ENCODE measurements around the gene CCR8. TPM values are rescaled to one million over a fixed set of nuclear protein-coding genes. Genes with fewer than 3 reads are reported as not detected.

CCR8 gene
- total and polyA plus RNA-seq, 8 donors = not detected

DNA sequence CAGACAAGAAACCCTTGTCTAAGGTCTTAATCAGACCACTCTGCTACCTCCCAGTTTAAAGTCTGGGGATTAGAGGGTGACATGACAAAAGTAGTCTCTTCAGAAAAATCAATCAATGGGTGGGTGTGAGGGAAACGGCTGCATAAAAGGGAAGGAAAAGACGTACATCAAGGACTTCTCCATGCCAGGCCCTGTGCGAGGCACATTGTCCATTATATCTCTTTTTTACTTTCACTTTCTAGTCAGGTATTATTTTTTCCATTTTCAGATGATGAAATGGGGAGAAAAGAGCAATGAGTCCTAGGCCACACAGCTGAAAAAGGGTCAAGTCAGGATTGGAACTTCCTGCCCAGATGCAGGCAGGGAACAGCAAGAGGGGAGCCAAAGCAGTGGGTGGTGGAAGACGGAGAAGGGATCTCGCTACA, 45.0 kb upstream of the CCR8 start:
- FAIRE-seq = no peak
- TF ChIP-seq, protein P1, sequence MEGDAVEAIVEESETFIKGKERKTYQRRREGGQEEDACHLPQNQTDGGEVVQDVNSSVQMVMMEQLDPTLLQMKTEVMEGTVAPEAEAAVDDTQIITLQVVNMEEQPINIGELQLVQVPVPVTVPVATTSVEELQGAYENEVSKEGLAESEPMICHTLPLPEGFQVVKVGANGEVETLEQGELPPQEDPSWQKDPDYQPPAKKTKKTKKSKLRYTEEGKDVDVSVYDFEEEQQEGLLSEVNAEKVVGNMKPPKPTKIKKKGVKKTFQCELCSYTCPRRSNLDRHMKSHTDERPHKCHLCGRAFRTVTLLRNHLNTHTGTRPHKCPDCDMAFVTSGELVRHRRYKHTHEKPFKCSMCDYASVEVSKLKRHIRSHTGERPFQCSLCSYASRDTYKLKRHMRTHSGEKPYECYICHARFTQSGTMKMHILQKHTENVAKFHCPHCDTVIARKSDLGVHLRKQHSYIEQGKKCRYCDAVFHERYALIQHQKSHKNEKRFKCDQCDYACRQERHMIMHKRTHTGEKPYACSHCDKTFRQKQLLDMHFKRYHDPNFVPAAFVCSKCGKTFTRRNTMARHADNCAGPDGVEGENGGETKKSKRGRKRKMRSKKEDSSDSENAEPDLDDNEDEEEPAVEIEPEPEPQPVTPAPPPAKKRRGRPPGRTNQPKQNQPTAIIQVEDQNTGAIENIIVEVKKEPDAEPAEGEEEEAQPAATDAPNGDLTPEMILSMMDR (IDR thresholded peaks at IDR 0.05) = no peak
- no peak for DNase-seq
- H3K27ac ChIP-seq = no peak overlapping the region
- no peaks in the 10 kb centered on the region for H3K36me3 ChIP-seq
- intact Hi-C loops (cut with DNase I) = loop anchor here in 2 of 3 donors (10.0 kb wide), 1 partner anchor 160 kb away; no protein-coding TSS in a partner anchor
- no peaks in the 10 kb centered on the region for H3K9me3 ChIP-seq
- 80 to 90% methylated on average over 5 of the region's 5 CpGs for WGBS, 2 donors
- H3K4me1 ChIP-seq = no peaks in the 10 kb centered on the region
- ATAC-seq = no peak
- H3K27me3 ChIP-seq = no peaks in the 10 kb centered on the region
- no peak overlapping the region for H3K4me3 ChIP-seq

DNA sequence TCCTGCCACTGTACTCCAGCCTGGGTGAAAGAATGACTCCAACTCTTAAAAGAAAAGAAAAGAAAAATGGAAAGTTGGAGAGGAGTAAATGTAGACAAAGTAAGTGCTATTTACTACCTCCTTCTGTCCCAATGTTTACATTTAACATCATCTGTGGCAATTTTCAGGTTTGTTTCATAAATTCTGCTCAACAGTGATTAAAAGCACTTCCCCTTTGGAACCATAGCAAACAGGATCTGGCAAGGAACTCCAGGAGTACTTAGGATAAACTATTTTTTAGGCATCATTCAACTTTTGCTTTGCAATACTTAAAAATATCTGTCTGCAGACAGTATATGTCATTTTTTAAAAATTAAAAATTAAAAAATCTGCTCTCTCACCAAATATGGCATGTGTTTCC, 44.2 kb upstream of the CCR8 start:
- DNase-seq = no peak
- Histone ChIP-seq H3K4me1 (no peaks in the 10 kb centered on the region), H3K4me3 (no peak overlapping the region), H3K9me3 (no peaks in the 10 kb centered on the region), H3K27me3 (no peaks in the 10 kb centered on the region), H3K27ac (no peak overlapping the region), H3K36me3 (no peaks in the 10 kb centered on the region)
- TF ChIP-seq, protein P1 (IDR thresholded peaks at IDR 0.05) = no peak
- intact Hi-C loops (cut with DNase I) = loop anchor here (5.0 to 10.0 kb wide), 3 partner anchors 93 to 161 kb away; partner anchors contain the start of gene XIRP1 (in 1 of the 3)
- no peak for ATAC-seq
- FAIRE-seq = no peak

DNA sequence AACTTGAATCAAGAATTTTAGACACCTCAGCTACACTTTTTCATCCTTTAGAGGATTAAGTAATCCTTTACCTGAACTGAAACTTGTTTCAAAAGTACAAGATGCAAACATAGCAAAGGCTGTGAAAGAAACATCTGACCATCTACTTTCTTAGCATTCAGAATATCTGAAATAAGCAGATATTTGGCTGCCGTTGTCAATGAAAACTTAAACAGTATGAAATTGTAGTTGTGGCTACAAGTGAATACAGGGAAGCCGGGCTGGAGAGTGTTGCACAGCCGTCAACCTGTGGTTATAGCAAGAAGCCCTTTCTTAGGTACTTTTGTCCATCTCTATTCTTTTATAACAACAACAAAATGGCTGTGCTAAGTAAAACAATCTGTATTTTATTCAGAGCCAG, 42.7 kb upstream of the CCR8 start:
- no peak for FAIRE-seq

DNA sequence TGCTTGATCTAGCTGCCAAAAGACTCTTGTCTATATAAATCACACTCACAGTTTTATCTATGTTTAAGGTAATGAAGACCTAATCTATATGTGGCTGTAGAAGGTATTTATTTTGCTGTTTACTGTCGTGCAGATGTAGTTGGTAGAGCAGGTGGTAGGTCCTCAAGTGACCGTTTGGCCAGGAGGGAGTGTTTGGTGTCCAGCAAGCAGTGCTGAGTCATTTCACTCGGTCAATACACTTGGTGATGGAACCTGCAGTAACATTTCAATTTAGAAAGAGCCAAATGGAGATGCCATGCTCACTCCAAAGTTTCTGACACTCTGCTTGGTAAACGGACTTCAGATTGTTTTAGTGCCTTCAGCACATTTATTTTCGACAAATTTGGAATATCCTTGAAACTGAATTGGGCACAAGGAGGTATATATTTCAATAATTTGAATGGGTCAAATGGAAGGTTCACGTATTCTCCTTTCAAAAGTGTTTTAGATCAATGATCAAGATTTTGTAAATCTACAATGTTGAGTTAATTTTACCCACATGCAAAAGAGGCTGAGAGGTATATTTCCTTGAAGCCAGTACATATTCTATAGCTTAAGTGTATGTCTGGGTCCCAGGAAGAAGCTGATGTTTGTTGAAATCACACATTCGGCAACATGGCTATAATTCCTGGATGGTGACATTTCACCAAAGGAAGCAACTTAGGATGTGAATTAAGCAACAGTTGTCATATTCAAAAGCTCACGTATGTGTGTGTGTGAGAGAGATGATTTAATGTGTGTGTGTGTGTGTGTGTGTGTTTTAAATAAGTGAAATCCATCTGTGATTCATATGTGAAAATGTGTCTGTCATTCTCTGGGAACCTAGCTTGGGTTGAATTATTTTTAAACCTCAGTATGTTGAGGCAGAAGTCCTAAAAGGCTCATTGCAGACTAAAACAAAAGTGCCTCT, 42.0 kb upstream of the CCR8 start:
- H3K27me3 ChIP-seq = no peaks in the 10 kb centered on the region
- H3K27ac ChIP-seq = no peak overlapping the region
- H3K36me3 ChIP-seq = no peaks in the 10 kb centered on the region
- ATAC-seq (peak in 3 of 4 donors; percentile 45 to 61 (median 46)), FAIRE-seq (no peak), DNase-seq (peak in 1 of 6 donors; percentile 32)
- H3K4me3 ChIP-seq = no peak overlapping the region
- peaks cover 4 to 9% (median 4%) of the 10 kb centered on the region in 3 donors for H3K4me1 ChIP-seq
- H3K9me3 ChIP-seq = no peaks in the 10 kb centered on the region
- intact Hi-C loops (cut with DNase I) = loop anchor here (5.0 to 10.0 kb wide), 3 partner anchors 95 to 163 kb away; partner anchors contain the start of gene XIRP1 (in 1 of the 3)
- TF ChIP-seq, protein P1 (IDR thresholded peaks at IDR 0.05) = no peak
- WGBS, 2 donors = 50 to 55% methylated on average over 8 of the region's 8 CpGs

More for the DNA sequence above, 42.7 kb upstream of the CCR8 start:
- TF ChIP-seq, protein P1 (IDR thresholded peaks at IDR 0.05) = no peak
- intact Hi-C loops (cut with DNase I) = loop anchor here (5.0 to 10.0 kb wide), 3 partner anchors 94 to 162 kb away; partner anchors contain the start of gene XIRP1 (in 1 of the 3)
- WGBS, 2 donors = 60 to 61% methylated on average over 3 of the region's 3 CpGs
- no peak overlapping the region for H3K27ac ChIP-seq
- H3K4me1 ChIP-seq = peaks cover 4 to 9% (median 4%) of the 10 kb centered on the region in 3 donors
- no peaks in the 10 kb centered on the region for H3K36me3 ChIP-seq
- H3K27me3 ChIP-seq = no peaks in the 10 kb centered on the region
- no peaks in the 10 kb centered on the region for H3K9me3 ChIP-seq
- H3K4me3 ChIP-seq = no peak overlapping the region
- no peak for DNase-seq
- no peak for ATAC-seq
